ENCODE measurements around the gene NANOS2.

DNA sequence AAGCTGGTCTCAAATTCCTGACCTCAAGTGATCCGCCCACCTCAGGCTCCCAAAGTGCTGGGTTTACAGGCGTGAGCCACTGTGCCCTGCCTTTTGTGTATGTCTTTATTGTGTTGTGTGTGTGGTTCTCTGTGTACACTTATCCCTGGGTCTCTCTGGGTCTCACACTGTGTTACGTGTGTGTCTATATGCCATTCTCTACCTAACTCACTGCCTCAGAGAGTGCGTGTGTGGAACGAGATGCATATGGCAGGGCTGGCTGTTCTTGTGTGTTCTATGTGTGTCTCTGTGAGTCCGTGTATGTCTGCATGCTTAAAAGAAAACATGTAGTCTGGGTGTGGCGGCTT lies 40.0 kb downstream of the NANOS2 start:
- no peak for TF ChIP-seq CTCF (conservative IDR thresholded peaks at IDR 0.05 in 1 of 2, IDR thresholded peaks at IDR 0.05 in 1 of 2; ENCODE audit: low read depth in 1 of 2, low read length in 2 of 2)
- no peak for TF ChIP-seq EZH2 (IDR thresholded peaks at IDR 0.05; ENCODE audit: low read length, missing control alignments)

All from fibroblast of lung (primary cell).